Adrenal gland (tissue), 12 donors: ENCODE results near the gene WWOX. TPM values are rescaled to one million over a fixed set of nuclear protein-coding genes. Genes with fewer than 3 reads are reported as not detected.

Experiments used
- DNase-seq, 7 donors: peaks; one replicate each; pipeline ENCODE4 v3.0.0-alpha.2; 2019 to 2020
- H3K27ac ChIP-seq, 5 donors: fragments of 200-600 bp; sonication (generic) in 4 of 5; 1 replicate in 3 of 5; 2 replicates in 2 of 5; pipeline versions ENCODE4 v1.5.1 to v1.8.0; 2016 to 2020; ENCODE audit warnings: mild to moderate bottlenecking in 1 of 5
- H3K27me3 ChIP-seq: fragments of 200-600 bp; 2 replicates; pipeline ENCODE4 v1.8.0; 2021
- H3K36me3 ChIP-seq, 2 donors: fragments of 200-600 bp; replicated peaks in 1 of 2; 1 replicate in 1 of 2; 2 replicates in 1 of 2; pipeline versions ENCODE4 v1.5.1 to v1.8.0; 2018 to 2022
- H3K4me1 ChIP-seq, 2 donors: fragments of 200-600 bp; replicated peaks in 1 of 2; 1 replicate in 1 of 2; 2 replicates in 1 of 2; pipeline versions ENCODE4 v1.5.1 to v1.8.0; 2018 to 2021
- H3K4me3 ChIP-seq, 4 donors: fragments of 200-600 bp; sonication (generic) in 3 of 4; one replicate each; pipeline ENCODE4 v1.5.1; 2016 to 2018
- H3K9me3 ChIP-seq, 3 donors: fragments of 200-600 bp; sonication (generic) in 1 of 3; replicated peaks in 1 of 3; 1 replicate in 2 of 3; 2 replicates in 1 of 3; pipeline versions ENCODE4 v1.5.1 to v1.8.0; 2016 to 2021
- POLR2A ChIP-seq, 2 donors: fragments of 450-650 bp; IDR thresholded peaks; one replicate each; pipeline ENCODE4 v1.6.1; 2017; ENCODE audit warnings: antibody characterized with exemption in 2 of 2, mild to moderate bottlenecking in 2 of 2, moderate library complexity in 1 of 2
- WGBS, 4 donors: extraction: QIAGEN DNeasy Blood & Tissue Kit in 2 of 4; methylation state at CpG; one replicate each; pipeline versions ENCODE4 v1.1.5 to v1.1.7; 2013 to 2017; 5-methylcytosine and 5-hydroxymethylcytosine counted together
- intact Hi-C, 2 donors: fragments of 100-400 bp; cut with DNase I; formaldehyde crosslinking; loops; one replicate each; pipeline versions ENCODE4 v1.14.1 to v1.15.0; 2022 to 2023
- polyA plus RNA-seq, 3 donors: library from polyadenylated mRNA; stranded (reverse); fragments of 200-250 nt in 2 of 3; fragments of 350-450 nt in 1 of 3; fragmentation: Illumina TruSeq in 1 of 3; extraction: RNeasy Lipid Tissue Mini Kit (QIAGEN cat#74804) in 1 of 3; gene quantifications; one replicate each; pipeline ENCODE4 v1.2.3, GENCODE V29; 2013 to 2014
- total RNA-seq, 9 donors: library from RNA; depleted of rRNA in 4 of 9; stranded (reverse); fragments of >200 nt in 4 of 9; fragments of 120-200 nt in 1 of 9; fragmentation: NEBNext Ultra II Directional in 1 of 9; extraction: Animal tissue kit (Norgen Biotek cat#: 25700) in 1 of 9; gene quantifications; one replicate each; pipeline versions ENCODE4 v1.1.0 to v1.2.4, GENCODE V29; 2013 to 2023
- TF ChIP-seq, protein P1 (sequence below), 6 experiments: fragments of 450-650 bp in 4 of 6; fragments of 200-600 bp in 2 of 6; sonication (generic) in 1 of 6; IDR thresholded peaks; 1 replicate in 5 of 6; 2 replicates in 1 of 6; pipeline versions ENCODE4 v1.5.1 to v1.8.0; 2016 to 2021; ENCODE audit warnings: antibody characterized with exemption in 6 of 6, mild to moderate bottlenecking in 2 of 6, moderate library complexity in 1 of 6
- donor health status: healthy with polysubstance abuse.
- donor health status: Bipolar disorder and iron deficiency.
- donor health status: DM: yes; HTN: yes; CAD: no.
- donor health status: DM: no; HTN: no; CAD: no.
- donor health status: DM: no; HTN: no; CAD: no.
- donor health status: DM: yes; HTN: yes; CAD: no.

The WWOX gene
- total and polyA plus RNA-seq, 12 donors: 11.8 to 74.6 (median 20.5) TPM

DNA sequence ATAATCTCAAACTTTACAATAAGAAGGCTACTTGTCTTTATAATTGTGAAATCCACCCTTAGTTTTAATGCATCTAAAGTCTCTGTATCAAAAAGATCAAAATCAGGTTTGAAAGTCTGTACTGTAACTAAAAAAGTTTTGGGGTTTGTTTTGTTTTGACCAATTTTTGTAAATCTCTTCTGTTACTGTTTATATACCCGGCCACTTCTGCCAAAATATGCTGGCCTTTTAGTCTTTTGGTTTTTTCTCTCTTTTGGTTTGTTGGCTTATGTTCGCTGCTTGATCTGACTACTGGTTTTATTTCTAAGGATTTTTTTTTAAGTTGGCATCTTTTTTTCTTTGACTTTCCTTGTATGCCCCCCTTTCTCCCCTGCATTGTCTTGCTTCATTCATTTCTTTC is 845.9 kb downstream of the WWOX start:
- no peak for DNase-seq
- Histone ChIP-seq H3K36me3 (no peaks in the 10 kb centered on the region), H3K27ac (no peak overlapping the region), H3K4me3 (no peak overlapping the region), H3K4me1 (peaks cover 0 to 3% of the 10 kb centered on the region in 2 donors), H3K27me3 (no peaks in the 10 kb centered on the region), H3K9me3 (no peaks in the 10 kb centered on the region)
- 78 to 89% (median 85%) methylated on average over 2 of the region's 2 CpGs for WGBS, 4 donors
- no peak for TF ChIP-seq POLR2A (IDR thresholded peaks at IDR 0.05)
- intact Hi-C loops: no loop called here

DNA sequence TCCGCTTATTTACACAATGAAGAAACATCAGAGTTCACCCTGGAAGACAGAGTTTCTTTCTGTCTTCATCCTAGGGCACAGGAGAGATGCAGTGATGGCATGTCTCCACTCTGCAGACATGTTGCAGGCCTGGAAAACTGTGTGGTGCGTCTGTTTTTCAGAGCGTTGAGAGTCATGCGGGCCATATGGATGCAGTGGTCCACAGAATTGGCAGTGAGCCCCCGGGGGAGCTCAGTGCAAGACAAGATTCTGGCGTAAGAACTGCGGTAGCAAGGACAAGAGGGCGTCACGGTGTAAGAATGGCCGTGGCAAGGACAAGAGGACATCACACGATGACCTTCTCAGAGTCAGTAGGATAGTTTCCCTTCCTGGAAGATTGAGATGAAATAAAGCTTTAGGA is 847.1 kb downstream of the WWOX start:
- Histone ChIP-seq H3K4me3 (no peak overlapping the region), H3K4me1 (peaks cover 0 to 3% of the 10 kb centered on the region in 2 donors), H3K27ac (no peak overlapping the region), H3K9me3 (no peaks in the 10 kb centered on the region), H3K36me3 (no peaks in the 10 kb centered on the region), H3K27me3 (no peaks in the 10 kb centered on the region)
- no peak for DNase-seq
- intact Hi-C loops: no loop called here
- WGBS, 4 donors: 80 to 88% (median 81%) methylated on average over 10 to 11 of the region's 11 CpGs
- TF ChIP-seq, protein P1, sequence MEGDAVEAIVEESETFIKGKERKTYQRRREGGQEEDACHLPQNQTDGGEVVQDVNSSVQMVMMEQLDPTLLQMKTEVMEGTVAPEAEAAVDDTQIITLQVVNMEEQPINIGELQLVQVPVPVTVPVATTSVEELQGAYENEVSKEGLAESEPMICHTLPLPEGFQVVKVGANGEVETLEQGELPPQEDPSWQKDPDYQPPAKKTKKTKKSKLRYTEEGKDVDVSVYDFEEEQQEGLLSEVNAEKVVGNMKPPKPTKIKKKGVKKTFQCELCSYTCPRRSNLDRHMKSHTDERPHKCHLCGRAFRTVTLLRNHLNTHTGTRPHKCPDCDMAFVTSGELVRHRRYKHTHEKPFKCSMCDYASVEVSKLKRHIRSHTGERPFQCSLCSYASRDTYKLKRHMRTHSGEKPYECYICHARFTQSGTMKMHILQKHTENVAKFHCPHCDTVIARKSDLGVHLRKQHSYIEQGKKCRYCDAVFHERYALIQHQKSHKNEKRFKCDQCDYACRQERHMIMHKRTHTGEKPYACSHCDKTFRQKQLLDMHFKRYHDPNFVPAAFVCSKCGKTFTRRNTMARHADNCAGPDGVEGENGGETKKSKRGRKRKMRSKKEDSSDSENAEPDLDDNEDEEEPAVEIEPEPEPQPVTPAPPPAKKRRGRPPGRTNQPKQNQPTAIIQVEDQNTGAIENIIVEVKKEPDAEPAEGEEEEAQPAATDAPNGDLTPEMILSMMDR (IDR thresholded peaks at IDR 0.05): no peak
- TF ChIP-seq POLR2A (IDR thresholded peaks at IDR 0.05): no peak

DNA sequence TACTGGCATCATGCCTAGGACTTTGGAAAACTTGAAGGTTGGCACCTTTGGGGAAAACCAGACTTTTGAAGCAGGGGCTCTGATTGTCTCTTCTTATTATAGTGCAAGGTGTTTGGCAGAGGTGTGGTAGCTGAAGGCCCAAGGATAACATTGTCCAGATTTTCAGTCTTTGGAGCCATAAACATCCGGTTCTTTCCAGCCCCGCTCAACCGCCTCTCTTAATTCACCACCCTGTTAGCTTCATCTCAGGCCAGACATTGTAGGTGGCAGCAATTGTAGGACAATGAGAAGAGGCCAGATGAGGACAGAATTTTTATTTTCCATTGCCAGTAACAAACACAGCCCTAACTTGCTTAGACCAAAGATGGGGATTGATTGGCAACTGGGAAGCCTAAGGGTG is 851.3 kb downstream of the WWOX start:
- no peaks in the 10 kb centered on the region for H3K27me3 ChIP-seq
- no peak overlapping the region for H3K27ac ChIP-seq
- WGBS, 4 donors: 62 to 67% (median 65%) methylated on average over 3 of the region's 3 CpGs
- no peak for DNase-seq
- intact Hi-C loops: no loop called here
- TF ChIP-seq POLR2A (IDR thresholded peaks at IDR 0.05): no peak
- TF ChIP-seq, protein P1 (IDR thresholded peaks at IDR 0.05): no peak
- H3K36me3 ChIP-seq: no peaks in the 10 kb centered on the region
- H3K4me3 ChIP-seq: no peak overlapping the region
- no peaks in the 10 kb centered on the region for H3K9me3 ChIP-seq
- H3K4me1 ChIP-seq: no peaks in the 10 kb centered on the region

DNA sequence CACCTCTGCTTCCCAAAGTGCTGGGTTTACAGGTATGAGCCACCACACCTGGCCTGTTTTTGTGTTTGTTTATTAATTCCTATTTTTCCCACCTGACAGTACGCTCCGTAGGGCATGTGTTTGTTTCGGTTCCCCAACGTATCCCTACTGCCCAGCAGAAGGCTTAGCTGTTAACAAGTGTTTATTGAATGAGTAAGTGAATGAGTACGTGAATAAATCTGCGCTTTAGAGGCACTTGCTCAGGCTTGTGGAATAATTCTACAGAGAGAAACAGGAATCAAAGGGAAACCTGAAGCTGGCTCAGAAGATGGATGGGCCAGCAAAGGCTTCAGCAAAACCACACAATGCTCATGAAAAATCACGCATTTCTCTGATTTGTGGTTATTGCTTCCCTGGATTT is 853.2 kb downstream of the WWOX start:
- Histone ChIP-seq H3K27ac (no peak overlapping the region), H3K36me3 (no peaks in the 10 kb centered on the region), H3K27me3 (no peaks in the 10 kb centered on the region), H3K4me3 (no peak overlapping the region), H3K4me1 (no peaks in the 10 kb centered on the region), H3K9me3 (no peaks in the 10 kb centered on the region)
- TF ChIP-seq, protein P1 (IDR thresholded peaks at IDR 0.05): no peak
- no peak for TF ChIP-seq POLR2A (IDR thresholded peaks at IDR 0.05)
- 93 to 96% (median 94%) methylated on average over 7 of the region's 7 CpGs for WGBS, 4 donors
- no peak for DNase-seq
- intact Hi-C loops: no loop called here

DNA sequence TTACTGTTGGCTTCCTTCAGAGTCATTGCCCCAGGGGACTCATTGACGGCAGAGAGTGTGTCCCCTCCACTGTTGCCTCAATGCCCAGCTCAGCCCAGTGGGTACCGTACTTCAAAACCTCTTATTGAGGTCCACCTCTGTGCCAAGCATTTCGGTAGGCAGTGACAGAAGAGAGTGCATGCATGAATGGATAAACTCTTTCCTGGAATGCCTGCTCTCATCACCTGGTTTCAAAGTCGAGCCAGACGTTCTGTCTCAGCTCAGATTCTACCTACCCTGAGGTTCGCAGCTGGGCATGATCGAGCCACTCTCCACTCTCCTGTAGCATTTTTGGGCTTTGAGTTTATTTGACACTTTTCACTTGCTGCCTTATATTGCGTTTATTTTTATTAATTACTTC is 854.1 kb downstream of the WWOX start:
- 90 to 93% (median 92%) methylated on average over 8 of the region's 8 CpGs for WGBS, 4 donors
- H3K4me3 ChIP-seq: no peak overlapping the region
- no peak for TF ChIP-seq POLR2A (IDR thresholded peaks at IDR 0.05)
- TF ChIP-seq, protein P1 (IDR thresholded peaks at IDR 0.05): no peak
- intact Hi-C loops: no loop called here
- no peaks in the 10 kb centered on the region for H3K9me3 ChIP-seq
- no peaks in the 10 kb centered on the region for H3K4me1 ChIP-seq
- H3K27me3 ChIP-seq: no peaks in the 10 kb centered on the region
- no peaks in the 10 kb centered on the region for H3K36me3 ChIP-seq
- H3K27ac ChIP-seq: no peak overlapping the region
- no peak for DNase-seq
